ENCODE data around the gene TPO.
"Not testable (repeated sequence)": the region's sequence is repeated elsewhere in the genome, so short reads cannot be mapped to it uniquely, and the experiment has no call there.

TPO gene

GRCh38 chr2:1572638-1573037, 159.4 kb downstream of the TPO start:
- DNase-seq (ENCODE audit: low read depth in 2 of 2): peak; percentile 67 to 86
- TF ChIP-seq CTCF (IDR thresholded peaks at IDR 0.05; ENCODE audit: low read depth, low read length): no peak
- H3K4me3 ChIP-seq (replicated peaks in 1 of 2; ENCODE audit: low read depth in 2 of 2, low read length in 2 of 2): no peak overlapping the region

GRCh38 chr2:1577846-1578245, 164.6 kb downstream of the TPO start:
- no peak for TF ChIP-seq CTCF (IDR thresholded peaks at IDR 0.05; ENCODE audit: low read depth, low read length)
- no peak for DNase-seq (ENCODE audit: low read depth in 2 of 2)
- no peak overlapping the region for H3K4me3 ChIP-seq (replicated peaks in 1 of 2; ENCODE audit: low read depth in 2 of 2, low read length in 2 of 2)

- not testable (repeated sequence) for DNase-seq (ENCODE audit: low read depth in 2 of 2); H3K4me3 ChIP-seq (replicated peaks in 1 of 2; ENCODE audit: low read depth in 2 of 2, low read length in 2 of 2)
These were observed 168.1 kb downstream of the TPO start for GRCh38 chr2:1581257-1581964.

GRCh38 chr2:1581965-1582625, 168.8 kb downstream of the TPO start:
- DNase-seq (ENCODE audit: low read depth in 2 of 2): peak; percentile 26 to 49
- no peak overlapping the region for H3K4me3 ChIP-seq (replicated peaks in 1 of 2; ENCODE audit: low read depth in 2 of 2, low read length in 2 of 2)

GRCh38 chr2:1582891-1583341, 169.7 kb downstream of the TPO start:
- no peak for DNase-seq (ENCODE audit: low read depth in 2 of 2)
- H3K4me3 ChIP-seq (replicated peaks in 1 of 2; ENCODE audit: low read depth in 2 of 2, low read length in 2 of 2): no peak overlapping the region
- no peak for TF ChIP-seq CTCF (IDR thresholded peaks at IDR 0.05; ENCODE audit: low read depth, low read length)

More at GRCh38 chr2:1581965-1582625, 168.8 kb downstream of the TPO start:
- no peak for TF ChIP-seq CTCF (IDR thresholded peaks at IDR 0.05; ENCODE audit: low read depth, low read length)

- no peak for DNase-seq (ENCODE audit: low read depth in 2 of 2)
- TF ChIP-seq CTCF (IDR thresholded peaks at IDR 0.05; ENCODE audit: low read depth, low read length): no peak
- H3K4me3 ChIP-seq (replicated peaks in 1 of 2; ENCODE audit: low read depth in 2 of 2, low read length in 2 of 2): no peak overlapping the region
These were observed 170.8 kb downstream of the TPO start for GRCh38 chr2:1584051-1584531.

GRCh38 chr2:1584691-1585485, 171.6 kb downstream of the TPO start:
- peak in 1 of 2 donors; percentile 6 for DNase-seq (ENCODE audit: low read depth in 2 of 2)
- TF ChIP-seq CTCF (IDR thresholded peaks at IDR 0.05; ENCODE audit: low read depth, low read length): peak; percentile 25
- no peak overlapping the region for H3K4me3 ChIP-seq (replicated peaks in 1 of 2; ENCODE audit: low read depth in 2 of 2, low read length in 2 of 2)
